ENCODE measurements around the gene SLC22A2.

DNA sequence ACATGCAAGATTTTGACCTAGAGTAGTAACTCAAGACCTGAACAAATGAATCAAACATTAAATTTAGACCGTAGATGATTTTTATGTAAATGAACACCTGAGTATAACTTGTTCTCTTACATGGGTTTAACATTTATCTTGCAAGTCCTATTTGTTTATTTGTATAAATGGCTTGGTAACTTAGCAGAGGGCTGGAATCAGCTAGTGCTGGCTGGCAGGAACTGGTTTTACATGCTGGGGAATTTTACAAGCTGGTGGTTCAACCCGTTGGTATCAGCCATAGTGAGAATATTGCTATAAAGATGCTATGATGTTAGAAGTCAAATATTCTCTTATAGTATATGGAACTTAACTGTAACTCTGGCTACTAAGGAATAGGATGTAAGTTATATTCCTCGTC is 8.9 kb downstream of the SLC22A2 start:
- TF ChIP-seq, protein P1, sequence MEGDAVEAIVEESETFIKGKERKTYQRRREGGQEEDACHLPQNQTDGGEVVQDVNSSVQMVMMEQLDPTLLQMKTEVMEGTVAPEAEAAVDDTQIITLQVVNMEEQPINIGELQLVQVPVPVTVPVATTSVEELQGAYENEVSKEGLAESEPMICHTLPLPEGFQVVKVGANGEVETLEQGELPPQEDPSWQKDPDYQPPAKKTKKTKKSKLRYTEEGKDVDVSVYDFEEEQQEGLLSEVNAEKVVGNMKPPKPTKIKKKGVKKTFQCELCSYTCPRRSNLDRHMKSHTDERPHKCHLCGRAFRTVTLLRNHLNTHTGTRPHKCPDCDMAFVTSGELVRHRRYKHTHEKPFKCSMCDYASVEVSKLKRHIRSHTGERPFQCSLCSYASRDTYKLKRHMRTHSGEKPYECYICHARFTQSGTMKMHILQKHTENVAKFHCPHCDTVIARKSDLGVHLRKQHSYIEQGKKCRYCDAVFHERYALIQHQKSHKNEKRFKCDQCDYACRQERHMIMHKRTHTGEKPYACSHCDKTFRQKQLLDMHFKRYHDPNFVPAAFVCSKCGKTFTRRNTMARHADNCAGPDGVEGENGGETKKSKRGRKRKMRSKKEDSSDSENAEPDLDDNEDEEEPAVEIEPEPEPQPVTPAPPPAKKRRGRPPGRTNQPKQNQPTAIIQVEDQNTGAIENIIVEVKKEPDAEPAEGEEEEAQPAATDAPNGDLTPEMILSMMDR (conservative IDR thresholded peaks at IDR 0.05 in 1 of 2, IDR thresholded peaks at IDR 0.05 in 1 of 2; ENCODE audit: low read depth in 1 of 2, low read length in 2 of 2), result no peak
- no peak for TF ChIP-seq EZH2 (IDR thresholded peaks at IDR 0.05; ENCODE audit: low read length, missing control alignments)

All from fibroblast of lung (primary cell).